ENCODE results near the gene TMEM87A.

Gene TMEM87A

GRCh38 chr15:42165106-42165505 is 108.1 kb downstream of the TMEM87A start:
- no peak for DNase-seq

- DNase-seq: no peak
Measured at GRCh38 chr15:42163947-42164550, 109.2 kb downstream of the TMEM87A start.

GRCh38 chr15:42163291-42163690 is 109.9 kb downstream of the TMEM87A start:
- DNase-seq: no peak
